ENCODE results near the gene GRAMD1B. TPM values are rescaled to one million over a fixed set of nuclear protein-coding genes. Genes with fewer than 3 reads are reported as not detected.

Gene GRAMD1B
- total RNA-seq, 1 experiment from 2014 or later, result 1.2 TPM

DNA sequence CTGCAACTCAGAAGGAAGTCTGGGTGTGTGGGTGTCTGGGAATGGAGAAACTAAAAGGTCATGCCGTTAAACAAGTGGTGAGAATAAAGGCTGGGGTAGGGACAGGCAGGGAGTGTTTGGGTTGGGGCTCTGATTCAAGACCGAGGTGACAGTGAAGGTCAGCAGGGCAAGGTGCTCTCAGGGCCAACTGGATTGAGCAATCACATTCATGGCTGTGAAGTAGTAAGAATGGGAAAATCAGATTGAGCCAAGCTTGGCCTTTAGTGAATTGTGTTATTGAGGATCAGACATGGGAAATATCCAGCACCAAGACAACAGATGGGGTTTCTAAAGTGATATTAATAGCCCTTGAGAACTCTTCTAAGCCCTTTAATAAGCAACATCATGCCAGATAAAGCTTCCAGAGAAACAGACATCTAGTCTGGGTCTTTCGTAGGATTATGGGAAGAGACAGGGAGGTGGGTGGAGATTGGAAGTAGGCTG lies 200.1 kb downstream of the GRAMD1B start:
- H3K4me1 Mint-ChIP-seq (ENCODE audit: low read depth, unreplicated experiment), result no peaks in the 10 kb centered on the region
- H3K27me3 Mint-ChIP-seq (ENCODE audit: insufficient read depth, unreplicated experiment), result peaks cover 39% of the 10 kb centered on the region
- H3K4me3 Mint-ChIP-seq (ENCODE audit: unreplicated experiment), result no peak overlapping the region
- intact Hi-C loops (cut with micrococcal nuclease; ENCODE audit: unreplicated experiment), result no loop called here
- H3K9me3 Mint-ChIP-seq (ENCODE audit: unreplicated experiment), result no peaks in the 10 kb centered on the region
- no peak for DNase-seq
- Histone ChIP-seq H3K4me3 (ENCODE audit: low read depth, low read length) (no peak overlapping the region), H3K27me3 (replicated peaks; ENCODE audit: control insufficient read depth, insufficient read depth, low read length) (0 out of 2 replicates have a peak, but pooled peaks cover 1% of the 10 kb centered on the region), H3K4me1 (no peaks in the 10 kb centered on the region), H3K9me3 (no peaks in the 10 kb centered on the region), H3K36me3 (ENCODE audit: control insufficient read depth, insufficient read depth, low read length) (no peaks in the 10 kb centered on the region)
- no TSS peak for BruUV-seq (replicated peaks)
- CTCF ChIA-PET, result interaction anchor here (1.0 kb wide), 1 partner anchor 149 kb away, joined by 3 read pairs; no protein-coding TSS in a partner anchor
- H3K27ac Mint-ChIP-seq (ENCODE audit: unreplicated experiment), result no peak overlapping the region
- TF ChIP-seq CTCF (IDR thresholded peaks at IDR 0.05; ENCODE audit: insufficient read depth in 1 of 2, low read depth in 1 of 2, low read length in 1 of 2, severe bottlenecking in 1 of 2, unreplicated experiment in 1 of 2), result no peak
- no peaks in the 10 kb centered on the region for H3K36me3 Mint-ChIP-seq (ENCODE audit: insufficient read depth, unreplicated experiment)
- POLR2A ChIA-PET, result no interaction called here

DNA sequence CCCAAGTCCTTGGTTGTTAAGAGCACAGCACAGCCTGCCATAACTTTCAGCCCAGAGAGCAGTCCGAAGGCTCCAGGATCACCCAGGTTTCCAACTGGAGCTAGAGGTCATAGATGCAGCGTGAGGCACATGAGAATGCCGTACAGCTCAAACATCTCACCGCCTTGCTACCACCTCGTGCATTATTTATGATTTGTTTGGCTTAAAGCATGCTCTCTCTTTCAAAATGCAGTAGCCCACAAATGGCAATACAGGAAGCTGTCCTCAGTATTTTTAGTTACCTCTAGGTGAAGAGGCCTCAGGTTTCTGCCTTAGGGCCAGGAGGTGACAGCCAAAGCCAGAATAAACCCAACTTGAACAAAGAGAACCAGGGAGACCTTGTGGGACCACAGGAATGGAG lies 210.0 kb downstream of the GRAMD1B start:
- Histone ChIP-seq H3K4me1 (no peaks in the 10 kb centered on the region), H3K36me3 (ENCODE audit: control insufficient read depth, insufficient read depth, low read length) (no peaks in the 10 kb centered on the region), H3K9me3 (no peaks in the 10 kb centered on the region; the same call in 1 of the 2 replicates), H3K4me3 (ENCODE audit: low read depth, low read length) (no peak overlapping the region), H3K27me3 (replicated peaks; ENCODE audit: control insufficient read depth, insufficient read depth, low read length) (no peaks in the 10 kb centered on the region)
- H3K9me3 Mint-ChIP-seq (ENCODE audit: unreplicated experiment), result no peaks in the 10 kb centered on the region
- intact Hi-C loops (cut with micrococcal nuclease; ENCODE audit: unreplicated experiment), result no loop called here
- no peaks in the 10 kb centered on the region for H3K4me1 Mint-ChIP-seq (ENCODE audit: low read depth, unreplicated experiment)
- no peak overlapping the region for H3K4me3 Mint-ChIP-seq (ENCODE audit: unreplicated experiment)
- TF ChIP-seq CTCF (IDR thresholded peaks at IDR 0.05; ENCODE audit: insufficient read depth in 1 of 2, low read depth in 1 of 2, low read length in 1 of 2, severe bottlenecking in 1 of 2, unreplicated experiment in 1 of 2), result no peak
- BruUV-seq (replicated peaks), result no TSS peak
- ChIA-PET CTCF (interaction anchor here (0.9 to 2.2 kb wide), 4 partner anchors 17 to 71 kb away, joined by 3 to 22 read pairs (median 4); no protein-coding TSS in a partner anchor), POLR2A (no interaction called here)
- H3K36me3 Mint-ChIP-seq (ENCODE audit: insufficient read depth, unreplicated experiment), result no peaks in the 10 kb centered on the region
- DNase-seq, result no peak
- H3K27ac Mint-ChIP-seq (ENCODE audit: unreplicated experiment), result no peak overlapping the region
- peaks cover 36% of the 10 kb centered on the region for H3K27me3 Mint-ChIP-seq (ENCODE audit: insufficient read depth, unreplicated experiment)

DNA sequence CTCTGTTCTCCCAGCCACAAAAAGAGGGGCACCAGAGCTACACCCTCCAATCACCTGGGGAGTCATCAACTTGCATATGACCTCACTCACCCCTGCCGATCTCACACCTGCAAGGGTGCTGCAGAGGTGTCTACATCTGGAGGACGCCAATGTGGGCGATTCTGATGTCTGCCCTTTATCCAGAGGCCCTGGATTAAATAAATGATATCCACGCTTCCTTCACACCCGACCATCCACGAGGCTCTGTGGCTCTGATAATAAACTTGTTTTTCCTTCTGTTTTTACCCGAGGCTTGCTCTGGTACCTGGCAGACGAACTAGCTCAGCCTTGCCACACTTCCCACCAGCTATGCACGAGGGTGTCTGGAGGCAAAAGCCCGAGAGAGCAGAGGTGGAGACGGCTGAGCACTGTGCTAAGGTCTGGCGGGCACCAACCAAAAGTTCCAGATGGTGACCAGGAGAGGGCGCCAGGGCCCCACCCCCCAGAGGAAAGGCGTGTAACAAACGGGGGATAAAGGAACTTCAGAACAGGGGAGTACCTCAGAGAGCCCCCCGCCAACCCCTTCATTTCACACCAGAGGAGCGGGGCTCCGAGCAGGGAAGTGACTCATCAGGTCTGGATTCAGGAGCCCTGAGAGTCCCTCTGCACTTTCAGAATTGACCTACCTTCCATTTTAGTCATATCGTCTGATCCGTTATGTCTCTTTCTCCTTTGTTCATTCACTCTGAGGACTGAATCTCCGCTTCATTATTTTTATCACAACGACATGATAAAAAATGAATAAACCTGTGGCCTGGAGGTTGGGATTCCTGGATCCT lies 210.8 kb downstream of the GRAMD1B start:
- POLR2A ChIA-PET, result no interaction called here
- H3K4me1 Mint-ChIP-seq (ENCODE audit: low read depth, unreplicated experiment), result no peaks in the 10 kb centered on the region
- H3K9me3 Mint-ChIP-seq (ENCODE audit: unreplicated experiment), result no peaks in the 10 kb centered on the region
- H3K27me3 Mint-ChIP-seq (ENCODE audit: insufficient read depth, unreplicated experiment), result peaks cover 37% of the 10 kb centered on the region
- no peaks in the 10 kb centered on the region for H3K36me3 ChIP-seq (ENCODE audit: control insufficient read depth, insufficient read depth, low read length)
- peak; percentile 95 to 98 for TF ChIP-seq CTCF (IDR thresholded peaks at IDR 0.05; ENCODE audit: insufficient read depth in 1 of 2, low read depth in 1 of 2, low read length in 1 of 2, severe bottlenecking in 1 of 2, unreplicated experiment in 1 of 2)
- no peak overlapping the region for H3K27ac Mint-ChIP-seq (ENCODE audit: unreplicated experiment)
- H3K36me3 Mint-ChIP-seq (ENCODE audit: insufficient read depth, unreplicated experiment), result no peaks in the 10 kb centered on the region
- no peaks in the 10 kb centered on the region for H3K4me1 ChIP-seq
- intact Hi-C loops (cut with micrococcal nuclease; ENCODE audit: unreplicated experiment), result loop anchor here (1.0 kb wide), 3 partner anchors 61 to 70 kb away; no protein-coding TSS in a partner anchor
- BruUV-seq (replicated peaks), result no TSS peak
- DNase-seq, result peak; percentile 62 to 69
- no peak overlapping the region for H3K4me3 ChIP-seq (ENCODE audit: low read depth, low read length)
- no peaks in the 10 kb centered on the region; the same call in 1 of the 2 replicates for H3K9me3 ChIP-seq
- CTCF ChIA-PET, result interaction anchor here (0.5 to 2.2 kb wide), 10 partner anchors 9 to 487 kb away, joined by 3 to 22 read pairs (median 6); no protein-coding TSS in a partner anchor
- no peak overlapping the region for H3K4me3 Mint-ChIP-seq (ENCODE audit: unreplicated experiment)
- H3K27me3 ChIP-seq (replicated peaks; ENCODE audit: control insufficient read depth, insufficient read depth, low read length), result peaks cover 2% of the 10 kb centered on the region; the same call in 1 of the 2 replicates

All from Caco-2 (cell line).